Endodermal cell (in vitro differentiated cells): ENCODE results near the gene ALDOC. TPM values are rescaled to one million over a fixed set of nuclear protein-coding genes. Genes with fewer than 3 reads are reported as not detected.
A peak's percentile ranks its signal among the peaks of the same experiment; 100 is the strongest.

Source experiments
- DNase-seq: peaks from one replicate; pipeline ENCODE4 v3.0.0-alpha.2; 2017
- H3K27ac ChIP-seq: 2 replicates; pipeline ENCODE4 v1.5.1; 2013; ENCODE audit warnings: mild to moderate bottlenecking, low read depth, low read length, moderate library complexity
- H3K27me3 ChIP-seq: 2 replicates; pipeline ENCODE4 v1.6.1; 2013; ENCODE audit warnings: mild to moderate bottlenecking, low read length, moderate library complexity; ENCODE audit not compliant: insufficient read depth, control insufficient read depth, poor library complexity, severe bottlenecking
- H3K36me3 ChIP-seq: 2 replicates; pipeline ENCODE4 v1.7.0; 2013; ENCODE audit warnings: mild to moderate bottlenecking, low read length, moderate library complexity; ENCODE audit not compliant: control insufficient read depth, insufficient read depth
- H3K4me1 ChIP-seq: one replicate; pipeline ENCODE4 v1.7.0; 2013; ENCODE audit warnings: low read length; ENCODE audit not compliant: control insufficient read depth, insufficient read depth
- H3K4me3 ChIP-seq: 2 replicates; pipeline ENCODE4 v1.5.1; 2013; ENCODE audit warnings: mild to moderate bottlenecking, low read length, moderate library complexity
- H3K9ac ChIP-seq: 2 replicates; pipeline ENCODE4 v1.6.1; 2013; ENCODE audit warnings: mild to moderate bottlenecking, low read length, moderate library complexity; ENCODE audit not compliant: poor library complexity, severe bottlenecking; ENCODE audit errors: extremely low read depth
- H3K9me3 ChIP-seq: 2 replicates; pipeline ENCODE4 v1.6.1; 2013; ENCODE audit warnings: mild to moderate bottlenecking, low read length, moderate library complexity; ENCODE audit not compliant: control insufficient read depth
- H3K27ac Mint-ChIP-seq: 2 replicates; pipeline ENCODE4 v1.8.0; 2020; ENCODE audit warnings: mixed read lengths
- H3K27me3 Mint-ChIP-seq: 2 replicates; pipeline ENCODE4 v1.8.0; 2021; ENCODE audit warnings: mild to moderate bottlenecking, mixed read lengths; ENCODE audit not compliant: insufficient read depth
- H3K36me3 Mint-ChIP-seq: 2 replicates; pipeline ENCODE4 v1.8.0; 2020; ENCODE audit warnings: low read depth, mixed read lengths
- H3K4me1 Mint-ChIP-seq: 2 replicates; pipeline ENCODE4 v1.8.0; 2020; ENCODE audit warnings: mixed read lengths
- H3K4me3 Mint-ChIP-seq: 2 replicates; pipeline ENCODE4 v1.8.0; 2020; ENCODE audit warnings: mild to moderate bottlenecking, moderate library complexity, mixed read lengths
- H3K9me3 Mint-ChIP-seq: 2 replicates; pipeline ENCODE4 v1.8.0; 2020; ENCODE audit warnings: mild to moderate bottlenecking, mixed read lengths
- WGBS, 2 experiments: methylation state at CpG; one replicate each; pipeline versions ENCODE4 v1.1.5 to v1.1.7; 2013; ENCODE audit warnings: missing lambda C conversion rate in 2 of 2, mixed read lengths in 1 of 2; ENCODE audit not compliant: insufficient coverage in 1 of 2, insufficient read length in 1 of 2; 5-methylcytosine and 5-hydroxymethylcytosine counted together
- total RNA-seq, 2 donors: library from RNA; stranded (reverse); fragmentation: NEBNext Ultra II Directional in 1 of 2; extraction: Animal tissue kit (Norgen Biotek cat#: 25700) in 1 of 2; gene quantifications; 2 replicates in 1 of 2; 3 replicates in 1 of 2; pipeline ENCODE4 v1.2.1, GENCODE V29; 2021
- TF ChIP-seq, protein P1 (sequence below): fragments of 200-600 bp; sonication (generic); conservative IDR thresholded peaks from 2 replicates; pipeline ENCODE4 v1.5.0; 2021; ENCODE audit warnings: antibody characterized with exemption, mild to moderate bottlenecking

ALDOC gene
- total RNA-seq, 2 donors from 2014 or later, result 12.3 to 14.1 TPM

DNA sequence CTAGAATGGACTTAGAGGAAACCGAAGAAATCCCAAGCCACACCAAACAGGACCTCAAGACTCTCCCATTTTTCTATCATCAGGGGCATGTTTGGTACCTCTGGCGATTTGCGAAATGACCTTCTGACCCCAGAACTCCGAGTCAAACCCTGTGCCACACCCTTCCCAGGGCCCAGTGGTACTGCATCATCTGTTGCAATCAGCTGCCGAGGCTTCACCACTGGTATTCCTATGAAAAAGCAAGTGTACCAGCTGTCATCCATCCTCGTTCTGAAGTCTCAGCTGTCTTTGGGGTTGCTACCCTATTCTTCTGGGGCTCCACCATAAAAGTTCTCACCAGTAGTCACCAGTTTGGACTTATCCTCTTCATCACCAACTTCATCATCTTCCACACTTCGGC, 39.6 kb upstream of the ALDOC start:
- peaks cover 89% of the 10 kb centered on the region for H3K36me3 ChIP-seq
- 93 to 94% methylated on average over 6 to 7 of the region's 7 CpGs for WGBS, 2 experiments
- peaks cover 4% of the 10 kb centered on the region for H3K4me1 Mint-ChIP-seq
- no peak overlapping the region for H3K4me3 ChIP-seq
- H3K27ac Mint-ChIP-seq, result no peak overlapping the region
- no peak overlapping the region for H3K27ac ChIP-seq
- H3K36me3 Mint-ChIP-seq, result peaks cover 83% of the 10 kb centered on the region
- H3K27me3 ChIP-seq, result peaks cover 22% of the 10 kb centered on the region
- H3K27me3 Mint-ChIP-seq, result peaks cover 12% of the 10 kb centered on the region
- H3K9me3 ChIP-seq, result no peaks in the 10 kb centered on the region
- H3K9ac ChIP-seq, result no peak overlapping the region
- H3K4me3 Mint-ChIP-seq, result no peak overlapping the region
- TF ChIP-seq, protein P1, sequence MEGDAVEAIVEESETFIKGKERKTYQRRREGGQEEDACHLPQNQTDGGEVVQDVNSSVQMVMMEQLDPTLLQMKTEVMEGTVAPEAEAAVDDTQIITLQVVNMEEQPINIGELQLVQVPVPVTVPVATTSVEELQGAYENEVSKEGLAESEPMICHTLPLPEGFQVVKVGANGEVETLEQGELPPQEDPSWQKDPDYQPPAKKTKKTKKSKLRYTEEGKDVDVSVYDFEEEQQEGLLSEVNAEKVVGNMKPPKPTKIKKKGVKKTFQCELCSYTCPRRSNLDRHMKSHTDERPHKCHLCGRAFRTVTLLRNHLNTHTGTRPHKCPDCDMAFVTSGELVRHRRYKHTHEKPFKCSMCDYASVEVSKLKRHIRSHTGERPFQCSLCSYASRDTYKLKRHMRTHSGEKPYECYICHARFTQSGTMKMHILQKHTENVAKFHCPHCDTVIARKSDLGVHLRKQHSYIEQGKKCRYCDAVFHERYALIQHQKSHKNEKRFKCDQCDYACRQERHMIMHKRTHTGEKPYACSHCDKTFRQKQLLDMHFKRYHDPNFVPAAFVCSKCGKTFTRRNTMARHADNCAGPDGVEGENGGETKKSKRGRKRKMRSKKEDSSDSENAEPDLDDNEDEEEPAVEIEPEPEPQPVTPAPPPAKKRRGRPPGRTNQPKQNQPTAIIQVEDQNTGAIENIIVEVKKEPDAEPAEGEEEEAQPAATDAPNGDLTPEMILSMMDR, result no peak
- H3K4me1 ChIP-seq, result no peaks in the 10 kb centered on the region
- H3K9me3 Mint-ChIP-seq, result no peaks in the 10 kb centered on the region
- DNase-seq, result no peak

DNA sequence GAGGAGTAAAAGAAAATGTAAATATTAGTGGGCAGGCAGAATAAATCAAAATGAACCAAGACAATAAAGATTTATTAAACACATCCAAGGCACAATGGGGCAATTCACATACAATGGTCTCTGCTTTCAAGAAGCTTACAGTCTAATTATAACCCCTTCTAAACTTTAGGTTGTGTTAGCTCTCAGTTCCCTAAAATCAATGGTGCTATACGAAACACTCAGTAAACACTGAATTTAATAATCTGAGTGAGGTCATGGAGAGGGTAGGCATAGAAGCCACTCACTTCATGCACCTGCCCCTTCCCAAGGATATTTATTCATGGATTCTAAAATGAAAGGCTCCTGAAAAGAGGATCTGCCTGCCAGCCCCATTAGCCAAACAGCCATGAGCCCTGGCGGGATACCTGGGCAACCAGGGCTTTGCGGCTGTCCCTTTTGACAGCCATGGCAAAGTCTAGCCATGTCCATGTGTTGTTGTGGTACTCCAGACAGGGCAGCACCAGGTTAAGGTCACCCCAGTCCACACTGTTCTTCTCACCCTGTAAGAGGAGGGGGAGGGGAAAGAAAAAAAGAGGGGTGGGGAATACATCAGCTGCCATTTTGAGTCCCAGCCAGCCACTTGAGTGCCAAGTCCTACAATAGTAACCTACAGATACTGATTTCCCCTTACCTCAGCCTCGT, 38.7 kb upstream of the ALDOC start:
- DNase-seq, result no peak
- Histone ChIP-seq H3K27ac (no peak overlapping the region), H3K9me3 (no peaks in the 10 kb centered on the region), H3K4me1 (no peaks in the 10 kb centered on the region), H3K27me3 (peaks cover 14% of the 10 kb centered on the region), H3K36me3 (peaks cover 89% of the 10 kb centered on the region), H3K4me3 (no peak overlapping the region), H3K9ac (no peak overlapping the region)
- TF ChIP-seq, protein P1, result no peak
- Mint-ChIP-seq H3K4me1 (no peaks in the 10 kb centered on the region), H3K9me3 (no peaks in the 10 kb centered on the region), H3K4me3 (no peak overlapping the region), H3K27me3 (peaks cover 7% of the 10 kb centered on the region), H3K27ac (no peak overlapping the region), H3K36me3 (peaks cover 82% of the 10 kb centered on the region)
- WGBS, 2 experiments, result 96 to 100% methylated on average over 2 to 4 of the region's 4 CpGs

DNA sequence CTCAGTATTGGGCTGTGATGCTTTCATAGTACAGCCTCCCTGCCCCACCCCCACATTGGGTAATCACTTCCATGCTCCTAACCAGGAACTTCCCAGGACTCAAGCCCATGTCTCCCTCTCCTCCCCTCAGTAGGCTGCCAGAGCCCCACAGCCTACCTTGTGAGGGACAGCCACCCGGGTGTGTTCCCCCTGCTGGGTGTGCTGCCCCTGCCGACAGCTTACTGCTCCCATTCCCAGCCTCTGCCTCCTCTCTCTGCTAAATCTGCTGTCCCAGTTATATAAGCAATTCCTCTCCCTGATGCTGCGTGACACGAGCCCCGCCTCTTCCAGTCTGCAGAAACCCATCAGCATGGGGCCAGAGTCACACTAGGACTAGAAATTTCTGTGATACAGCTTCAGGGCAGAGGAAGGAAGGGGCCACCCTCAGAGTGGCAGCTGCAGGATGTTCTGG, 37.3 kb upstream of the ALDOC start, which contains the start of gene RSKR:
Gene RSKR, minus strand, starts transcription at position 255 of the 451 bp plus-strand sequence. Its CDS starts 24 bp downstream, at position 231.
- Histone ChIP-seq H3K9me3 (no peaks in the 10 kb centered on the region), H3K27me3 (no peaks in the 10 kb centered on the region), H3K27ac (no peak within 1 kb of the TSS), H3K9ac (no peak within 1 kb of the TSS), H3K36me3 (peaks cover 85% of the 10 kb centered on the region), H3K4me3 (no peak within 1 kb of the TSS), H3K4me1 (no peaks in the 10 kb centered on the region)
- DNase-seq, result no peak
- Mint-ChIP-seq H3K36me3 (peaks cover 75% of the 10 kb centered on the region), H3K4me3 (no peak within 1 kb of the TSS), H3K9me3 (no peaks in the 10 kb centered on the region), H3K4me1 (no peaks in the 10 kb centered on the region), H3K27ac (peak within 1 kb of the TSS; percentile 64), H3K27me3 (no peaks in the 10 kb centered on the region)
- TF ChIP-seq, protein P1, result no peak
- WGBS, 2 experiments, result 98 to 100% methylated on average over 4 to 5 of the region's 5 CpGs
